Measurements from ENCODE around the gene UNC45A. TPM values are rescaled to one million over a fixed set of nuclear protein-coding genes. Genes with fewer than 3 reads are reported as not detected.

UNC45A gene, protein sequence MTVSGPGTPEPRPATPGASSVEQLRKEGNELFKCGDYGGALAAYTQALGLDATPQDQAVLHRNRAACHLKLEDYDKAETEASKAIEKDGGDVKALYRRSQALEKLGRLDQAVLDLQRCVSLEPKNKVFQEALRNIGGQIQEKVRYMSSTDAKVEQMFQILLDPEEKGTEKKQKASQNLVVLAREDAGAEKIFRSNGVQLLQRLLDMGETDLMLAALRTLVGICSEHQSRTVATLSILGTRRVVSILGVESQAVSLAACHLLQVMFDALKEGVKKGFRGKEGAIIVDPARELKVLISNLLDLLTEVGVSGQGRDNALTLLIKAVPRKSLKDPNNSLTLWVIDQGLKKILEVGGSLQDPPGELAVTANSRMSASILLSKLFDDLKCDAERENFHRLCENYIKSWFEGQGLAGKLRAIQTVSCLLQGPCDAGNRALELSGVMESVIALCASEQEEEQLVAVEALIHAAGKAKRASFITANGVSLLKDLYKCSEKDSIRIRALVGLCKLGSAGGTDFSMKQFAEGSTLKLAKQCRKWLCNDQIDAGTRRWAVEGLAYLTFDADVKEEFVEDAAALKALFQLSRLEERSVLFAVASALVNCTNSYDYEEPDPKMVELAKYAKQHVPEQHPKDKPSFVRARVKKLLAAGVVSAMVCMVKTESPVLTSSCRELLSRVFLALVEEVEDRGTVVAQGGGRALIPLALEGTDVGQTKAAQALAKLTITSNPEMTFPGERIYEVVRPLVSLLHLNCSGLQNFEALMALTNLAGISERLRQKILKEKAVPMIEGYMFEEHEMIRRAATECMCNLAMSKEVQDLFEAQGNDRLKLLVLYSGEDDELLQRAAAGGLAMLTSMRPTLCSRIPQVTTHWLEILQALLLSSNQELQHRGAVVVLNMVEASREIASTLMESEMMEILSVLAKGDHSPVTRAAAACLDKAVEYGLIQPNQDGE
- polyA plus RNA-seq: 10 to 100 TPM; 35.0 to 47.9 TPM

DNA sequence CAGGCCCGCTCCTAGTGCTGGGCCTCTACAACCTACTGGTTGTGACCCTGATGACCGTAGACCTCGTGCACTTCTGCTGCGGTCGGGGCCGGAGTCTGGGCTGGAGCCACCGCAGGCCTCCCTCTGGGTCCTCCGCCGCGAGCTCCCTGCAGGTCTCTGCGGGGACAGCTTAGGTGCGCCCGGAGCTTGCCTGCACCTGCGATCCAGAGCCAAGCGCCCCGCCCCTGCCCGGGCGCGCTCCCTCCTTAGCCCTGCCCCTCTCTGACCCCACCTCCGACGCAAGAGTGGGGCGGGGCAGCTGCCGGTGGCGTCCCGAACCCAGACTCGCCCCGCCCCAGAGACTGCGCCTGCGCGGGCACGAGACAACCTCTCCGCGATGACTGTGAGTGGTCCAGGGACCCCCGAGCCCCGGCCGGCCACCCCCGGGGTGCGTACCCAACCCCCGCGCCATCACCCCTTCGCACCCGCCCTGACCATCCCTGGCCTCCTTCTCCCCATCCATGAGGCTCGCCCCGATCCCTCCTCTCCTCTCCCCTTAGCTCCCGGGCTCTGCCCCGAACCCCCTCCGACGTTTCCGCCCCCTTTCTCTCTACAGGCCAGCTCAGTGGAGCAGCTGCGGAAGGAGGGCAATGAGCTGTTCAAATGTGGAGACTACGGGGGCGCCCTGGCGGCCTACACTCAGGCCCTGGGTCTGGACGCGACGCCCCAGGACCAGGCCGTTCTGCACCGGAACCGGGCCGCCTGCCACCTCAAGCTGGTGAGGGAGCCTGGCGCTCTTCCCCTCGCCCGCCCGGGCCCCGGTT is at the start of gene UNC45A:
UNC45A (plus strand) TSS at position 337 of the 803 bp plus-strand sequence; CDS start at position 377, 40 bp downstream.
- Histone ChIP-seq H3K27ac (ENCODE audit: low read depth in 2 of 2, low read length in 1 of 2) (peak within 1 kb of the TSS; percentile 84 to 94), H3K27me3 (ENCODE audit: control insufficient read depth in 1 of 2, insufficient read depth in 2 of 2, low read length in 2 of 2) (no peaks in the 10 kb centered on the region), H3K9me3 (ENCODE audit: control insufficient read depth in 2 of 2, insufficient read depth in 1 of 2, low read depth in 1 of 2, low read length in 1 of 2) (no peaks in the 10 kb centered on the region), H3K36me3 (ENCODE audit: control insufficient read depth in 2 of 2, insufficient read depth in 2 of 2, low read length in 1 of 2) (peaks cover 5 to 7% of the 10 kb centered on the region in 2 donors), H3K4me3 (ENCODE audit: low read depth in 1 of 2, low read length in 2 of 2) (peak within 1 kb of the TSS; percentile 58 to 71), H3K4me1 (ENCODE audit: control insufficient read depth in 2 of 2, insufficient read depth in 2 of 2, low read length in 1 of 2) (peaks cover 9% of the 10 kb centered on the region in 2 donors)
- 1% methylated on average over 41 to 65 of the region's 65 CpGs for WGBS, 2 donors

DNA sequence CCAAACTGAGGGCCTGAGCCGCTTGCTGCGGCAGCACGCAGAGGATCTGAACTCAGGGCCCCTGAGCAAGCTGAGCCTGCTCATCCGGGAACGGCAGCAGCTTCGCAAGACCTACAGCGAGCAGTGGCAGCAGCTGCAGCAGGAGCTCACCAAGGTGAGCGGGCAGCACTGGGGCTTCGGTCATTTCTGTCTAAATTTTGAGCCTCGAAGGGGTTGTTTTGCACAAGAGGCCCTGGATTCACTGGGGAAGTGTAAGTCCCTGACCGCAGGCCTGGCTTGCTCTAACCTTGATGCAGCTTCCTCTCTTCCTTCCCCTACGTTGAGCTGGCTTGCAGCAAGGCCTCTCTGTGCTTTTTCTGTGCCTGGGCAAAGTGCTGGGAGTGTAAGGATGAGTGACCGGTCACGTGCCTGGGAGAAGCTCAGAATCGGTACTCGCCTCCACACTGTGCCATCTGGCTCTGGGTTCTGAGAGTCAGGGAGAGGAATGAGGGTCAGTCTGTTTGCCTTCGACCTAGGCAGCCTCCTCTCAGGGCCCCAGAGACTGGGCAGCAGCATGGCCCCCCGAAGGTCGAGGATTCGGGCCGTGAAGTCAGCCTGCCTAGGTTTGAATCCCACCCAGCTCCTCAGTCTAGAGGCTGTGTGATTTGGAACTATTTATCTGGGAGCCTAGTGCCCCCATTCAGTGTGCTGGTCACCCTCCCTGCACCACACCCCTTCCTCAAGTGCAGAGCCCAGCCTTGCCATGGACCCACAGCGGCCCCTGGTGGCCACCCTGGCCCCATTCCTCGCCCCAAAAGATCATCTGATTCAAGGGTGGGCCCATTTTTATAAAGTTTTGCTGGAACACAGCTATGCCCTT is 49.4 kb upstream of the UNC45A start:
- WGBS, 2 donors: 54 to 55% methylated on average over 23 of the region's 23 CpGs
- Histone ChIP-seq H3K9me3 (ENCODE audit: control insufficient read depth in 2 of 2, insufficient read depth in 1 of 2, low read depth in 1 of 2, low read length in 1 of 2) (no peaks in the 10 kb centered on the region), H3K4me1 (ENCODE audit: control insufficient read depth in 2 of 2, insufficient read depth in 2 of 2, low read length in 1 of 2) (peaks cover 0 to 10% of the 10 kb centered on the region in 2 donors), H3K27ac (ENCODE audit: low read depth in 2 of 2, low read length in 1 of 2) (peak overlapping the region; percentile 35 to 59), H3K4me3 (ENCODE audit: low read depth in 1 of 2, low read length in 2 of 2) (no peak overlapping the region), H3K36me3 (ENCODE audit: control insufficient read depth in 2 of 2, insufficient read depth in 2 of 2, low read length in 1 of 2) (peaks cover 0 to 22% of the 10 kb centered on the region in 2 donors), H3K27me3 (ENCODE audit: control insufficient read depth in 1 of 2, insufficient read depth in 2 of 2, low read length in 2 of 2) (no peaks in the 10 kb centered on the region)

- peaks cover 0 to 10% of the 10 kb centered on the region in 2 donors for H3K4me1 ChIP-seq (ENCODE audit: control insufficient read depth in 2 of 2, insufficient read depth in 2 of 2, low read length in 1 of 2)
- H3K36me3 ChIP-seq (ENCODE audit: control insufficient read depth in 2 of 2, insufficient read depth in 2 of 2, low read length in 1 of 2): peaks cover under 1 to 17% of the 10 kb centered on the region in 2 donors
- H3K9me3 ChIP-seq (ENCODE audit: control insufficient read depth in 2 of 2, insufficient read depth in 1 of 2, low read depth in 1 of 2, low read length in 1 of 2): no peaks in the 10 kb centered on the region
- no peak overlapping the region for H3K4me3 ChIP-seq (ENCODE audit: low read depth in 1 of 2, low read length in 2 of 2)
- WGBS, 2 donors: 21 to 27% methylated on average over 5 of the region's 5 CpGs
- no peaks in the 10 kb centered on the region for H3K27me3 ChIP-seq (ENCODE audit: control insufficient read depth in 1 of 2, insufficient read depth in 2 of 2, low read length in 2 of 2)
- no peak overlapping the region for H3K27ac ChIP-seq (ENCODE audit: low read depth in 2 of 2, low read length in 1 of 2)
These were observed 48.8 kb upstream of the UNC45A start for GRCh38 chr15:90886291-90886614.

GRCh38 chr15:90887037-90887481 is 48.0 kb upstream of the UNC45A start:
- WGBS, 2 donors: 86 to 93% methylated on average over 13 of the region's 13 CpGs
- Histone ChIP-seq H3K27ac (ENCODE audit: low read depth in 2 of 2, low read length in 1 of 2) (no peak overlapping the region), H3K4me3 (ENCODE audit: low read depth in 1 of 2, low read length in 2 of 2) (no peak overlapping the region), H3K4me1 (ENCODE audit: control insufficient read depth in 2 of 2, insufficient read depth in 2 of 2, low read length in 1 of 2) (peaks cover 0 to 10% of the 10 kb centered on the region in 2 donors), H3K36me3 (ENCODE audit: control insufficient read depth in 2 of 2, insufficient read depth in 2 of 2, low read length in 1 of 2) (peaks cover 3 to 10% of the 10 kb centered on the region in 2 donors), H3K27me3 (ENCODE audit: control insufficient read depth in 1 of 2, insufficient read depth in 2 of 2, low read length in 2 of 2) (no peaks in the 10 kb centered on the region), H3K9me3 (ENCODE audit: control insufficient read depth in 2 of 2, insufficient read depth in 1 of 2, low read depth in 1 of 2, low read length in 1 of 2) (no peaks in the 10 kb centered on the region)

DNA sequence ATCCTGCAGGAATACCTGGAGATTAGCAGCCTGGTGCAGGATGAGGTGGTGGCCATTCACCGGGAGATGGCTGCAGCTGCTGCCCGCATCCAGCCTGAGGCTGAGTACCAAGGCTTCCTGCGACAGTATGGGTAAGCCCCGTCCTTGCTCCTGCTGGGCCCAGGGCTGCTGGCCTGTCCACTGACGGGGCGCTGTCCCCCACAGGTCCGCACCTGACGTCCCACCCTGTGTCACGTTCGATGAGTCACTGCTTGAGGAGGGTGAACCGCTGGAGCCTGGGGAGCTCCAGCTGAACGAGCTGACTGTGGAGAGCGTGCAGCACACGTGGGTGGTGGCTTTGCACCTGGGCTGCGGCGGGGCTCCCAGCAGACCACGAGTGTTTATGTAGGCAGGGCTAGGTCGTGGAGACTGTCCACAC is 45.8 kb upstream of the UNC45A start:
- H3K36me3 ChIP-seq (ENCODE audit: control insufficient read depth in 2 of 2, insufficient read depth in 2 of 2, low read length in 1 of 2): peaks cover 8 to 21% of the 10 kb centered on the region in 2 donors
- no peaks in the 10 kb centered on the region for H3K27me3 ChIP-seq (ENCODE audit: control insufficient read depth in 1 of 2, insufficient read depth in 2 of 2, low read length in 2 of 2)
- H3K27ac ChIP-seq (ENCODE audit: low read depth in 2 of 2, low read length in 1 of 2): no peak overlapping the region
- WGBS, 2 donors: 77 to 85% methylated on average over 18 of the region's 18 CpGs
- no peaks in the 10 kb centered on the region for H3K9me3 ChIP-seq (ENCODE audit: control insufficient read depth in 2 of 2, insufficient read depth in 1 of 2, low read depth in 1 of 2, low read length in 1 of 2)
- peaks cover 0 to 4% of the 10 kb centered on the region in 2 donors for H3K4me1 ChIP-seq (ENCODE audit: control insufficient read depth in 2 of 2, insufficient read depth in 2 of 2, low read length in 1 of 2)
- no peak overlapping the region for H3K4me3 ChIP-seq (ENCODE audit: low read depth in 1 of 2, low read length in 2 of 2)

- H3K27ac ChIP-seq (ENCODE audit: low read depth in 2 of 2, low read length in 1 of 2): no peak overlapping the region
- H3K4me1 ChIP-seq (ENCODE audit: control insufficient read depth in 2 of 2, insufficient read depth in 2 of 2, low read length in 1 of 2): no peaks in the 10 kb centered on the region
- H3K36me3 ChIP-seq (ENCODE audit: control insufficient read depth in 2 of 2, insufficient read depth in 2 of 2, low read length in 1 of 2): peaks cover 8 to 21% of the 10 kb centered on the region in 2 donors
- H3K4me3 ChIP-seq (ENCODE audit: low read depth in 1 of 2, low read length in 2 of 2): no peak overlapping the region
- H3K9me3 ChIP-seq (ENCODE audit: control insufficient read depth in 2 of 2, insufficient read depth in 1 of 2, low read depth in 1 of 2, low read length in 1 of 2): no peaks in the 10 kb centered on the region
- no peaks in the 10 kb centered on the region for H3K27me3 ChIP-seq (ENCODE audit: control insufficient read depth in 1 of 2, insufficient read depth in 2 of 2, low read length in 2 of 2)
- 87 to 88% methylated on average over 28 to 31 of the region's 31 CpGs for WGBS, 2 donors
These were observed 45.2 kb upstream of the UNC45A start for GRCh38 chr15:90889736-90890456.

DNA sequence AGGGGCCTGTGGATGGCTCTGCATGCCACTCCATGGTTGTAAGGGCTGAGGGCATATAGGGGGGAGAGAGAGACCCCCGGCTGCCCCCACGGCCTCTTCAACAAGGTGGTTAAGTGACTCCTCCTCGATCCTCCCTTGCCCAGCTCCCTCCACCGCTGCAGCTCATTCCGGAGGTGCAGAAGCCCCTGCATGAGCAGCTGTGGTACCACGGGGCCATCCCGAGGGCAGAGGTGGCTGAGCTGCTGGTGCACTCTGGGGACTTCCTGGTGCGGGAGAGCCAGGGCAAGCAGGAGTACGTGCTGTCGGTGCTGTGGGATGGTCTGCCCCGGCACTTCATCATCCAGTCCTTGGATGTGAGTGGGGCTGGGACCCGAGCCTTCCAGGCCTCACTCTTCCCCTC is 44.2 kb upstream of the UNC45A start:
- H3K36me3 ChIP-seq (ENCODE audit: control insufficient read depth in 2 of 2, insufficient read depth in 2 of 2, low read length in 1 of 2): peaks cover 13 to 21% of the 10 kb centered on the region in 2 donors
- no peaks in the 10 kb centered on the region for H3K9me3 ChIP-seq (ENCODE audit: control insufficient read depth in 2 of 2, insufficient read depth in 1 of 2, low read depth in 1 of 2, low read length in 1 of 2)
- no peaks in the 10 kb centered on the region for H3K4me1 ChIP-seq (ENCODE audit: control insufficient read depth in 2 of 2, insufficient read depth in 2 of 2, low read length in 1 of 2)
- H3K27me3 ChIP-seq (ENCODE audit: control insufficient read depth in 1 of 2, insufficient read depth in 2 of 2, low read length in 2 of 2): no peaks in the 10 kb centered on the region
- 89 to 90% methylated on average over 12 of the region's 12 CpGs for WGBS, 2 donors
- H3K27ac ChIP-seq (ENCODE audit: low read depth in 2 of 2, low read length in 1 of 2): no peak overlapping the region
- H3K4me3 ChIP-seq (ENCODE audit: low read depth in 1 of 2, low read length in 2 of 2): no peak overlapping the region

- Histone ChIP-seq H3K9me3 (ENCODE audit: control insufficient read depth in 2 of 2, insufficient read depth in 1 of 2, low read depth in 1 of 2, low read length in 1 of 2) (no peaks in the 10 kb centered on the region), H3K27ac (ENCODE audit: low read depth in 2 of 2, low read length in 1 of 2) (no peak overlapping the region), H3K4me1 (ENCODE audit: control insufficient read depth in 2 of 2, insufficient read depth in 2 of 2, low read length in 1 of 2) (no peaks in the 10 kb centered on the region), H3K27me3 (ENCODE audit: control insufficient read depth in 1 of 2, insufficient read depth in 2 of 2, low read length in 2 of 2) (no peaks in the 10 kb centered on the region), H3K36me3 (ENCODE audit: control insufficient read depth in 2 of 2, insufficient read depth in 2 of 2, low read length in 1 of 2) (peaks cover 13 to 21% of the 10 kb centered on the region in 2 donors), H3K4me3 (ENCODE audit: low read depth in 1 of 2, low read length in 2 of 2) (no peak overlapping the region)
- WGBS, 2 donors: 90 to 91% methylated on average over 8 of the region's 8 CpGs
These were observed 43.6 kb upstream of the UNC45A start for GRCh38 chr15:90891346-90891949.
